AG04450 (cell line): ENCODE measurements around the gene TIMP2. TPM values are rescaled to one million over a fixed set of nuclear protein-coding genes. Genes with fewer than 3 reads are reported as not detected.

Source experiments
- CTCF ChIA-PET: fragments of 300-600, 350-600 bp; formaldehyde crosslinking; extraction: SDS; loops from one replicate; lab custom pipeline; 2022; ENCODE audit warnings: antibody characterized with exemption, inconsistent platforms; lab: Charles Lee
- POLR2A ChIA-PET: fragments of 350-600 bp; formaldehyde crosslinking; extraction: SDS; loops from one replicate; lab custom pipeline; 2021; ENCODE audit warnings: antibody characterized with exemption, inconsistent platforms; lab: Yijun Ruan, JAX
- DNase-seq: peaks from one replicate; pipeline ENCODE4 v3.0.0-alpha.2; 2011; ENCODE audit warnings: low read depth, low spot score
- H3K27ac ChIP-seq: one replicate; pipeline ENCODE4 v1.5.1; 2012; ENCODE audit warnings: low read depth, low read length, control low read depth
- H3K27me3 ChIP-seq: one replicate; pipeline ENCODE4 v1.6.0; 2012; ENCODE audit warnings: low read length; ENCODE audit not compliant: control insufficient read depth, insufficient read depth
- H3K4me3 ChIP-seq: 2 replicates; pipeline ENCODE4 v1.5.1; 2011; ENCODE audit warnings: mild to moderate bottlenecking, low read depth, low read length, control low read depth
- H3K9me3 ChIP-seq: 2 replicates; pipeline ENCODE4 v1.5.1; 2012; ENCODE audit warnings: low read length; ENCODE audit not compliant: control insufficient read depth, insufficient read depth
- polyA plus RNA-seq: library from polyadenylated mRNA; depleted of rRNA; stranded (reverse); fragments of >200 nt; gene quantifications from 2 replicates; pipeline ENCODE4 v1.2.3, GENCODE V29; 2011
- TF ChIP-seq, protein P1 (sequence below): IDR thresholded peaks from 2 replicates; pipeline ENCODE4 v1.5.1; 2011; ENCODE audit warnings: low read depth, low read length, control low read depth, inconsistent platforms

The TIMP2 gene
- polyA plus RNA-seq, 1 experiment: 356 TPM

- TF ChIP-seq, protein P1, sequence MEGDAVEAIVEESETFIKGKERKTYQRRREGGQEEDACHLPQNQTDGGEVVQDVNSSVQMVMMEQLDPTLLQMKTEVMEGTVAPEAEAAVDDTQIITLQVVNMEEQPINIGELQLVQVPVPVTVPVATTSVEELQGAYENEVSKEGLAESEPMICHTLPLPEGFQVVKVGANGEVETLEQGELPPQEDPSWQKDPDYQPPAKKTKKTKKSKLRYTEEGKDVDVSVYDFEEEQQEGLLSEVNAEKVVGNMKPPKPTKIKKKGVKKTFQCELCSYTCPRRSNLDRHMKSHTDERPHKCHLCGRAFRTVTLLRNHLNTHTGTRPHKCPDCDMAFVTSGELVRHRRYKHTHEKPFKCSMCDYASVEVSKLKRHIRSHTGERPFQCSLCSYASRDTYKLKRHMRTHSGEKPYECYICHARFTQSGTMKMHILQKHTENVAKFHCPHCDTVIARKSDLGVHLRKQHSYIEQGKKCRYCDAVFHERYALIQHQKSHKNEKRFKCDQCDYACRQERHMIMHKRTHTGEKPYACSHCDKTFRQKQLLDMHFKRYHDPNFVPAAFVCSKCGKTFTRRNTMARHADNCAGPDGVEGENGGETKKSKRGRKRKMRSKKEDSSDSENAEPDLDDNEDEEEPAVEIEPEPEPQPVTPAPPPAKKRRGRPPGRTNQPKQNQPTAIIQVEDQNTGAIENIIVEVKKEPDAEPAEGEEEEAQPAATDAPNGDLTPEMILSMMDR: no peak
- ChIA-PET CTCF (interaction anchor here (1.3 kb wide), 1 partner anchor 9 kb away, joined by 7 read pairs; no protein-coding TSS in a partner anchor), POLR2A (no interaction called here)
- H3K4me3 ChIP-seq: no peak overlapping the region
- H3K9me3 ChIP-seq: no peaks in the 10 kb centered on the region; the same call in 1 of the 2 replicates
- H3K27me3 ChIP-seq: no peaks in the 10 kb centered on the region
- H3K27ac ChIP-seq: no peak overlapping the region
- DNase-seq: no peak
These were observed 37.3 kb upstream of the TIMP2 start for GRCh38 chr17:78962345-78962983.

DNA sequence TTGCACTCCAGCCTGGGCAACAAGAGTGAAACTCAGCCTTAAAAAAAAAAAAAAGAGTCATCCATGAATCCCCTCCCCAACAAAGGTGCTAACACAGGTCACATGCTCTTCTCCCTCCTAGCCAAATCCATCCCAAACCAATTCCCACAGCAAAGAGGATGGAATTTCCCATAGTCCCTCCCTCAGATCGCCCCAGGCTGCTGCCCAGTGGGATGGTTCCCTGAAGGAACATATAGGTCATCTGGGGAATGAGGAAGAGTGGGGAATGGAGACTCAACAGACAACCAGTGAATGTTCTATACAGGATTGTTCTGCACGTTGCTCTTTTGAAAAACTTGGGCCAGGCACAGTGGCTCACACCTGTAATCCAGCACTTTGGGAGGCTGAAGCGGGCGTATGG is 36.4 kb upstream of the TIMP2 start:
- no peak overlapping the region for H3K4me3 ChIP-seq
- ChIA-PET POLR2A (no interaction called here), CTCF (interaction anchor here (2.9 kb wide), 1 partner anchor 10 kb away, joined by 18 read pairs; no protein-coding TSS in a partner anchor)
- DNase-seq: no peak
- TF ChIP-seq, protein P1: no peak
- no peaks in the 10 kb centered on the region for H3K27me3 ChIP-seq
- no peaks in the 10 kb centered on the region; the same call in 1 of the 2 replicates for H3K9me3 ChIP-seq
- H3K27ac ChIP-seq: no peak overlapping the region

- ChIA-PET POLR2A (interaction anchor here (0.8 kb wide), 1 partner anchor 11 kb away, joined by 3 read pairs; no protein-coding TSS in a partner anchor), CTCF (interaction anchor here (1.6 to 2.9 kb wide), 2 partner anchors 10 to 95 kb away, joined by 5 to 18 read pairs; no protein-coding TSS in a partner anchor)
- TF ChIP-seq, protein P1: no peak
These were observed 35.7 kb upstream of the TIMP2 start for GRCh38 chr17:78960928-78961327.

GRCh38 chr17:78959803-78960202 is 34.6 kb upstream of the TIMP2 start:
- Histone ChIP-seq H3K9me3 (no peaks in the 10 kb centered on the region; the same call in 1 of the 2 replicates), H3K27me3 (no peaks in the 10 kb centered on the region), H3K27ac (no peak overlapping the region), H3K4me3 (no peak overlapping the region)
- ChIA-PET POLR2A (no interaction called here), CTCF (interaction anchor here (1.6 to 2.9 kb wide), 2 partner anchors 12 to 94 kb away, joined by 5 to 18 read pairs; no protein-coding TSS in a partner anchor)
- TF ChIP-seq, protein P1: no peak
- DNase-seq: no peak

More at GRCh38 chr17:78960928-78961327, 35.7 kb upstream of the TIMP2 start:
- no peaks in the 10 kb centered on the region; the same call in 1 of the 2 replicates for H3K9me3 ChIP-seq
- no peak overlapping the region for H3K27ac ChIP-seq
- DNase-seq: no peak
- no peaks in the 10 kb centered on the region for H3K27me3 ChIP-seq
- H3K4me3 ChIP-seq: no peak overlapping the region

GRCh38 chr17:78958641-78959127 is 33.5 kb upstream of the TIMP2 start:
- ChIA-PET CTCF (interaction anchor here (0.6 to 2.9 kb wide), 3 partner anchors 13 to 93 kb away, joined by 4 to 18 read pairs (median 4); no protein-coding TSS in a partner anchor), POLR2A (no interaction called here)
- TF ChIP-seq, protein P1: no peak
- DNase-seq: no peak
- Histone ChIP-seq H3K9me3 (peaks cover 5% of the 10 kb centered on the region; the same call in 1 of the 2 replicates), H3K4me3 (no peak overlapping the region), H3K27me3 (no peaks in the 10 kb centered on the region), H3K27ac (no peak overlapping the region)
